Mesendoderm (in vitro differentiated cells): ENCODE measurements around the gene FBXL7.

Experiments
- DNase-seq: peaks from one replicate; pipeline ENCODE4 v3.0.0; 2013
- H2AK5ac ChIP-seq: 2 replicates; pipeline ENCODE4 v1.6.1; 2013; ENCODE audit warnings: low read length, inconsistent platforms
- H2BK120ac ChIP-seq: 2 replicates; pipeline ENCODE4 v1.6.1; 2013; ENCODE audit warnings: low read depth, mild to moderate bottlenecking, low read length, moderate library complexity, mixed read lengths
- H2BK15ac ChIP-seq: replicated peaks from 2 replicates; pipeline ENCODE4 v1.6.1; 2013; ENCODE audit warnings: low read depth, mild to moderate bottlenecking, moderate library complexity
- H2BK5ac ChIP-seq: 2 replicates; pipeline ENCODE4 v1.6.1; 2013; ENCODE audit warnings: low read length, inconsistent platforms
- H3K18ac ChIP-seq: 2 replicates; pipeline ENCODE4 v1.6.1; 2013; ENCODE audit warnings: mild to moderate bottlenecking, low read length, mixed read lengths
- H3K23ac ChIP-seq: one replicate; pipeline ENCODE4 v1.6.1; 2013; ENCODE audit warnings: low read length
- H3K27ac ChIP-seq: 2 replicates; pipeline ENCODE4 v1.5.1; 2013; ENCODE audit warnings: low read depth, mild to moderate bottlenecking, inconsistent platforms, low read length, moderate library complexity
- H3K27me3 ChIP-seq: 2 replicates; pipeline ENCODE4 v1.6.1; 2013; ENCODE audit warnings: low read length, control low read depth, mild to moderate bottlenecking, inconsistent platforms; ENCODE audit not compliant: insufficient read depth, poor library complexity
- H3K36me3 ChIP-seq: 2 replicates; pipeline ENCODE4 v1.6.1; 2013; ENCODE audit warnings: low read length, inconsistent platforms; ENCODE audit not compliant: control insufficient read depth, insufficient read depth
- H3K4ac ChIP-seq: one replicate; pipeline ENCODE4 v1.6.1; 2013; ENCODE audit warnings: low read depth, mild to moderate bottlenecking, low read length, moderate library complexity
- H3K4me1 ChIP-seq: 2 replicates; pipeline ENCODE4 v1.6.1; 2013; ENCODE audit warnings: low read depth, low read length, inconsistent platforms; ENCODE audit not compliant: control insufficient read depth
- H3K4me2 ChIP-seq: 2 replicates; pipeline ENCODE4 v1.6.1; 2013; ENCODE audit warnings: low read length
- H3K4me3 ChIP-seq: 2 replicates; pipeline ENCODE4 v1.5.1; 2013; ENCODE audit warnings: mild to moderate bottlenecking, low read length
- H3K56ac ChIP-seq: one replicate; pipeline ENCODE4 v1.6.1; 2013; ENCODE audit warnings: low read length
- H3K79me1 ChIP-seq: 2 replicates; pipeline ENCODE4 v1.6.1; 2013; ENCODE audit warnings: low read length, inconsistent platforms
- H3K79me2 ChIP-seq: 2 replicates; pipeline ENCODE4 v1.6.1; 2013; ENCODE audit warnings: mild to moderate bottlenecking, low read length; ENCODE audit not compliant: control insufficient read depth, insufficient read depth
- H3K9ac ChIP-seq: 2 replicates; pipeline ENCODE4 v1.6.1; 2013; ENCODE audit warnings: low read length, inconsistent platforms
- H4K5ac ChIP-seq: one replicate; pipeline ENCODE4 v1.6.1; 2013; ENCODE audit warnings: low read length
- H4K8ac ChIP-seq: one replicate; pipeline ENCODE4 v1.6.1; 2013; ENCODE audit warnings: low read depth, mild to moderate bottlenecking, control low read depth, low read length, moderate library complexity
- WGBS: extraction: QIAGEN DNeasy Blood & Tissue Kit; methylation state at CpG from one replicate; pipeline ENCODE4 v1.1.7; 2013; ENCODE audit warnings: low lambda C conversion rate, missing lambda C conversion rate; ENCODE audit not compliant: insufficient coverage; ENCODE audit errors: extremely low coverage; 5-methylcytosine and 5-hydroxymethylcytosine counted together

Gene FBXL7

GRCh38 chr5:15748266-15748665, 248.3 kb downstream of the FBXL7 start:
- no peak overlapping the region for H2BK120ac ChIP-seq
- no peak overlapping the region for H2AK5ac ChIP-seq
- no peak overlapping the region for H3K9ac ChIP-seq
- no peak overlapping the region for H3K18ac ChIP-seq
- no peak overlapping the region for H3K4me3 ChIP-seq
- no peak overlapping the region for H4K8ac ChIP-seq
- no CpG with 5 or more reads among the region's 2 CpGs for WGBS
- no peaks in the 10 kb centered on the region for H3K27me3 ChIP-seq
- no peaks in the 10 kb centered on the region for H3K79me1 ChIP-seq
- H2BK5ac ChIP-seq, result no peak overlapping the region
- H3K36me3 ChIP-seq, result no peaks in the 10 kb centered on the region
- H3K4ac ChIP-seq, result no peak overlapping the region
- DNase-seq, result no peak
- no peak overlapping the region for H3K23ac ChIP-seq
- no peaks in the 10 kb centered on the region for H3K4me1 ChIP-seq
- no peak overlapping the region for H3K56ac ChIP-seq
- H2BK15ac ChIP-seq, result no peak overlapping the region
- no peak overlapping the region for H3K27ac ChIP-seq
- H3K4me2 ChIP-seq, result no peak overlapping the region
- H3K79me2 ChIP-seq, result no peaks in the 10 kb centered on the region
- H4K5ac ChIP-seq, result no peak overlapping the region

GRCh38 chr5:15752663-15753285, 252.8 kb downstream of the FBXL7 start:
- Histone ChIP-seq H2AK5ac (no peak overlapping the region), H3K79me1 (peaks cover 4% of the 10 kb centered on the region), H4K5ac (no peak overlapping the region), H2BK5ac (no peak overlapping the region), H3K4me1 (peaks cover 2% of the 10 kb centered on the region), H4K8ac (no peak overlapping the region), H3K36me3 (no peaks in the 10 kb centered on the region), H3K4me3 (no peak overlapping the region), H2BK120ac (no peak overlapping the region), H3K56ac (no peak overlapping the region), H3K27me3 (peaks cover 2% of the 10 kb centered on the region), H3K4me2 (no peak overlapping the region), H3K27ac (no peak overlapping the region), H3K18ac (no peak overlapping the region), H3K9ac (no peak overlapping the region), H2BK15ac (no peak overlapping the region), H3K23ac (no peak overlapping the region), H3K4ac (no peak overlapping the region), H3K79me2 (no peaks in the 10 kb centered on the region)
- no CpG with 5 or more reads among the region's 10 CpGs for WGBS
- no peak for DNase-seq

GRCh38 chr5:15753752-15754151, 253.8 kb downstream of the FBXL7 start:
- no peaks in the 10 kb centered on the region for H3K36me3 ChIP-seq
- no CpG with 5 or more reads among the region's 1 CpG for WGBS

GRCh38 chr5:15757103-15757502, 257.1 kb downstream of the FBXL7 start:
- no peak overlapping the region for H3K27ac ChIP-seq

More at GRCh38 chr5:15753752-15754151, 253.8 kb downstream of the FBXL7 start:
- DNase-seq, result no peak
- Histone ChIP-seq H2BK15ac (no peak overlapping the region), H2BK5ac (no peak overlapping the region), H3K79me2 (no peaks in the 10 kb centered on the region), H3K4me1 (peaks cover 4% of the 10 kb centered on the region), H2BK120ac (no peak overlapping the region), H3K18ac (no peak overlapping the region), H3K56ac (no peak overlapping the region), H4K8ac (no peak overlapping the region), H3K27me3 (peaks cover 2% of the 10 kb centered on the region), H2AK5ac (no peak overlapping the region), H3K79me1 (peaks cover 5% of the 10 kb centered on the region), H3K4me2 (no peak overlapping the region), H3K9ac (no peak overlapping the region), H3K23ac (no peak overlapping the region), H4K5ac (no peak overlapping the region), H3K4ac (no peak overlapping the region), H3K27ac (no peak overlapping the region), H3K4me3 (no peak overlapping the region)

GRCh38 chr5:15757619-15758018, 257.6 kb downstream of the FBXL7 start:
- Histone ChIP-seq H3K4me1 (peaks cover 4% of the 10 kb centered on the region), H3K27ac (no peak overlapping the region), H3K79me2 (no peaks in the 10 kb centered on the region), H2BK120ac (no peak overlapping the region), H3K23ac (no peak overlapping the region), H2BK15ac (no peak overlapping the region), H3K27me3 (peaks cover 2% of the 10 kb centered on the region), H3K79me1 (peaks cover 5% of the 10 kb centered on the region), H3K4ac (no peak overlapping the region), H3K4me3 (no peak overlapping the region), H3K18ac (no peak overlapping the region), H4K5ac (no peak overlapping the region), H3K4me2 (no peak overlapping the region), H3K56ac (no peak overlapping the region), H3K9ac (no peak overlapping the region), H2BK5ac (no peak overlapping the region), H3K36me3 (no peaks in the 10 kb centered on the region), H4K8ac (no peak overlapping the region), H2AK5ac (no peak overlapping the region)
- DNase-seq, result no peak
- no CpG with 5 or more reads among the region's 8 CpGs for WGBS

More at GRCh38 chr5:15757103-15757502, 257.1 kb downstream of the FBXL7 start:
- peaks cover 4% of the 10 kb centered on the region for H3K4me1 ChIP-seq
- no peak overlapping the region for H4K8ac ChIP-seq
- H3K4me3 ChIP-seq, result no peak overlapping the region
- H3K4me2 ChIP-seq, result no peak overlapping the region
- H3K18ac ChIP-seq, result no peak overlapping the region
- H3K79me1 ChIP-seq, result peaks cover 5% of the 10 kb centered on the region
- WGBS, result no CpG with 5 or more reads among the region's 1 CpG
- H3K9ac ChIP-seq, result no peak overlapping the region
- H3K4ac ChIP-seq, result no peak overlapping the region
- no peak overlapping the region for H2BK15ac ChIP-seq
- H4K5ac ChIP-seq, result no peak overlapping the region
- peak; percentile 59 for DNase-seq
- no peak overlapping the region for H2BK120ac ChIP-seq
- H3K23ac ChIP-seq, result no peak overlapping the region
- H3K27me3 ChIP-seq, result peaks cover 2% of the 10 kb centered on the region
- no peak overlapping the region for H2AK5ac ChIP-seq
- no peaks in the 10 kb centered on the region for H3K36me3 ChIP-seq
- no peaks in the 10 kb centered on the region for H3K79me2 ChIP-seq
- H2BK5ac ChIP-seq, result no peak overlapping the region
- H3K56ac ChIP-seq, result no peak overlapping the region

GRCh38 chr5:15762668-15763067, 262.7 kb downstream of the FBXL7 start:
- Histone ChIP-seq H3K56ac (no peak overlapping the region), H2AK5ac (no peak overlapping the region), H3K79me1 (peaks cover 4% of the 10 kb centered on the region), H3K36me3 (no peaks in the 10 kb centered on the region), H3K4me2 (no peak overlapping the region), H4K5ac (no peak overlapping the region), H2BK15ac (no peak overlapping the region), H3K23ac (no peak overlapping the region), H3K4ac (no peak overlapping the region), H4K8ac (no peak overlapping the region), H3K4me1 (peaks cover 2% of the 10 kb centered on the region), H3K79me2 (no peaks in the 10 kb centered on the region), H3K27me3 (no peaks in the 10 kb centered on the region), H2BK120ac (no peak overlapping the region), H3K27ac (no peak overlapping the region), H3K9ac (no peak overlapping the region), H3K18ac (no peak overlapping the region), H2BK5ac (no peak overlapping the region), H3K4me3 (no peak overlapping the region)
- DNase-seq, result no peak
- WGBS, result no CpG with 5 or more reads among the region's 3 CpGs
